ENCODE results near the gene IL31RA.

IL31RA gene

GRCh38 chr5:55897206-55897894 is 46.2 kb downstream of the IL31RA start:
- no peak for DNase-seq
- intact Hi-C loops (cut with DNase I), result no loop called here

DNA sequence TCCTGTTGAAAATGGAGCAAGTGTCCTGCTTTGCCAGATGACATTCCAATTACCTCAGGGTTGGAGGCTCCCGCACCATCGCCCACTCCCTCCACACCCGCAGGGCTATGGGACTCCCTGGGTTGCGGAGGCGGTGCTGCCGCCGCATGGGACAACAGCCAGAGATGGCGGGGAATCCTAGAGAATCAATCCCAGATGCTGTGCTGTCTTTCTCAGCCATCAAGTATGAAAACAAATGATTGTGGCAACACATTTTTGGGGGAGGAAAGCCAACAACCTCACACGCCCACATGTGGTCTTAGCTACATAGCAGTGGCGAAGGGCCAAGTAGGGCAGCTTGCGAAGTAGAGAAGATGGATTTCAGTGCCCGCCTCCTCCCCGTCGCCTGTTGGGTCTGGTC is 46.7 kb downstream of the IL31RA start:
- intact Hi-C loops (cut with DNase I), result no loop called here
- DNase-seq, result no peak

GRCh38 chr5:55899344-55899743 is 48.2 kb downstream of the IL31RA start:
- intact Hi-C loops (cut with DNase I), result no loop called here
- DNase-seq, result no peak

- intact Hi-C loops (cut with DNase I), result no loop called here
- no peak for DNase-seq
Observed at GRCh38 chr5:55900068-55900467, 48.9 kb downstream of the IL31RA start.

DNA sequence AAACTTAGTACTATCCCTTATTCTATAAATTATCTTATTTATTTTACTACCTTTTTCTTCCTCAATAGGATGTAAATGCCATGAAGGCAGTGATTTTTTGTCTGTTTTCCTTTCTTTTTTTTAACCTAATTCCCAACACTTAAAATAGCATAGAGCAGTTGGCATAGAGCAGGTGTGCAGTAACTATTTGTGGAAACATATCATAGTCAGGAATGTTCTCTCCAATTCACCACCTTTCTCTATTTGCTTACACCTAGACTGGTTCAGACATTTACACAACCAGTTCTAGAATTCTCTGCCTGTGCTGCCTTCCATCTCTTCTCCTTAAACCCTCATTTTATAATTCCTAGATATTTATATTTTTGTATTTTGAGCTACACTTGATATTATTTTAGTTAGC is 49.6 kb downstream of the IL31RA start:
- intact Hi-C loops (cut with DNase I), result no loop called here
- no peak for DNase-seq

GRCh38 chr5:55902696-55903095 is 51.5 kb downstream of the IL31RA start:
- DNase-seq, result no peak
- intact Hi-C loops (cut with DNase I), result no loop called here

DNA sequence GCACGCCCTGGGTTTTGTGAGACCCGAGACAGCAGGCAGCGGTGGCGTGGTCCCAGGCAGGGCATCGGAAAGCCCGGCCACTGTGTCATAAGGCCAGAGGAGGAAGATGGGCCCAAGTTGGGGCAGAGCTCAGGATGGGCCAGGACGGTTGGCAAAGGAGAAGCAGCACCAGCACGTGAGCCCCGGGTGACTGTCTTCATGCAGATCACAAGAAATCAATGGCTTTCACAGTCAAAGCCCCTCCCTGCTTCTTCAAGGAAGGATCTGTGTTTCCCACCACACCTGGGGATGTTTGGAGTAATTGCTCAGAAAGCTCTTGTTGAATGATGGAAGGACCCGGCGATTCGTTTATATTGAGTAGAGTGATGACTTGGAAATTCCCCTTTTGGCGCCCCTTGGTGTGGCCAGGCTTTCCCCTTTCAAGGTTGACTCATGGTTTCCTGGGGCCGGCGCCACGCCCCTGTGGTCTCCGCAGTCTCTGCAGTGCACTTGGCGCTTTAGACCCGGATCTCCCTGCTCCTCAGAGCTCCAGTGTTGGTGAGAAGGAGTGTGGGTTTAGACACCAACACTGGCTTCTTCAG is 52.1 kb downstream of the IL31RA start:
- no peak for DNase-seq
- intact Hi-C loops (cut with DNase I), result no loop called here

DNA sequence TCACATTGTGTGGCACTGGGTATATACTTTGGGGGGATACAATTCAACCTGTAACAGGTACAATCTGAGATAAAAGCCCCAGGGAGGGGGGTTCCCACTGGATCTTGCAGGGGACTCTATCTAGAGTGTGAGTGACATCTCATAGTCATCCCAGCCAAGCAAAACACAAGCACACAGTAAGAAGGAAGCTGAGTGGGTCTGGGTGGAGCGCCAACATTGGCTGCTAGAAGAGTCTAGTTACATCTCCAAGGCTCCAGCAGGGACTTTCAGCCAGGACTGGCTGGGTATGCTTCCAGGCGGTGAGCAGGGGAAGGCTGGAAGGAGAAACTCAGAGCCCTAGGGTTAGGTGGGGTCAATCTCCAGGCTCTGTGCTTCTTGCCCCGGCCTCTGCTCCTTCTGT is 53.0 kb downstream of the IL31RA start:
- intact Hi-C loops (cut with DNase I), result no loop called here
- DNase-seq, result peak in 1 of 42 donors; percentile 19

GRCh38 chr5:55905251-55905650 is 54.1 kb downstream of the IL31RA start:
- intact Hi-C loops (cut with DNase I), result no loop called here
- DNase-seq, result no peak

DNA sequence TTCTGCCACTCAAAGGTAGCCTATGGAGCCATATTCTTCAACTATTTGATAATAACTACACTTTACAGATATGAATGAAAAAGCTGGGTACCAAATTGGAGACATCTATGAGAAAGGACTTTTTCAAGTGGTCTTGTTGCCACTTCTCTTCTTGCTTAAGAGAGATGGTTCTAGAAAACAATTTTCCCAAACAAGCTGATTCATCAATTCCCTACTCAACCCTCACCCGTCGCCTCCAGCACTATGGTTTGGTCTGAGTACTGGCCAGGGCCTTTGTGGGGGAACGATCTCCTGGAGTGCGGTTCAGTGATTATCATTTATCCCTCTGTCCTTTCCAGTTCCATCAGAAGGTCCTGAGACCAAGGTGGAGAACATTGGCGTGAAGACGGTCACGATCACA is 56.8 kb downstream of the IL31RA start:
- DNase-seq, result no peak
- intact Hi-C loops (cut with DNase I), result no loop called here

GRCh38 chr5:55908804-55909203 is 57.6 kb downstream of the IL31RA start:
- no peak for DNase-seq
- intact Hi-C loops (cut with DNase I), result no loop called here

- intact Hi-C loops (cut with DNase I), result no loop called here
Observed at GRCh38 chr5:55911784-55912653, 60.9 kb downstream of the IL31RA start.

GRCh38 chr5:55913466-55914413 is 62.6 kb downstream of the IL31RA start:
- DNase-seq, result no peak
- intact Hi-C loops (cut with DNase I), result no loop called here

More at GRCh38 chr5:55911784-55912653, 60.9 kb downstream of the IL31RA start:
- no peak for DNase-seq

- intact Hi-C loops (cut with DNase I), result no loop called here
- peak in 1 of 42 donors; percentile 9 for DNase-seq
Observed at GRCh38 chr5:55914971-55915370, 63.8 kb downstream of the IL31RA start.

DNA sequence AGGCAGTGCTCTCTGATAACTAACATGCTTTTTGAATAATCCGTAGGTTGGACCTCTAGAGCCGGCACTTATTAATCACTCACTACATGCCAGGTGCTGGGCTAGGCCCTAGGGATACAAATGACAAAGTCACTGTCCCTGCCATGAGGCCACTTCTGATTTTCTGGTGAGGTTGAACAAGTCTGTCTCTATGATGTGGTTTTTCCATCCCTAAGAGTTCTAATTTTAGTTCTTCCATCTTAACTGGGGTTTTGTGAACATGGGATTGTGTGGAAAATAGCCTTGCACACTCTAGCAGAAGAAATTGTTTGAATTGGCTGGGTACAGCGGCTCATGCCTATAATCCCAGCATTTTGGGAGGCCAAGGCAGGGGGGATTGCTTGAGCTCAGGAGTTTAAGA is 64.6 kb downstream of the IL31RA start:
- DNase-seq, result no peak
- intact Hi-C loops (cut with DNase I), result no loop called here

DNA sequence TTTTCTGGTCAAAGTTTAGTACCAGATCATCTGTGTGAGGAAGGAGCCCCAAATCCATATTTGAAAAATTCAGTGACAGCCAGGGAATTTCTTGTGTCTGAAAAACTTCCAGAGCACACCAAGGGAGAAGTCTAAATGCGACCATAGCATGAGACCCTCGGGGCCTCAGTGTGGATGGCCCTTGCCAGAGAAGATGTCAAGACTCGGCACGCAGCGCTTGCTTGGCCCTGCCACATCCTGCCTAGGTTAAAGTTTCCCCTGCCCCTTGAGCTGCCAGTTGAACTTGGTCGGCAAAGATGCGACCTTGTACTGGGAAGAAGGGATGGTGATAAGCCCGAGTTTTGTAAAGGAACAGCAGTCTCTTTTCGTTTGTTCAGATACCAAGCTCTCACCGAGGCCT is 65.8 kb downstream of the IL31RA start:
- intact Hi-C loops (cut with DNase I), result no loop called here
- DNase-seq, result no peak

- intact Hi-C loops (cut with DNase I), result no loop called here
Observed at GRCh38 chr5:55917402-55918086, 66.4 kb downstream of the IL31RA start.

More at GRCh38 chr5:55917402-55918086, 66.4 kb downstream of the IL31RA start:
- DNase-seq, result peak in 1 of 42 donors; percentile 30

Measured in head of caudate nucleus (tissue), 42 donors.